HepG2 (cell line): ENCODE data around the gene WNT9A. TPM values are rescaled to one million over a fixed set of nuclear protein-coding genes. Genes with fewer than 3 reads are reported as not detected.

ENCODE experiments used
- ATAC-seq: fragments of 200-7000 bp; cut with Tn5 transposase; 3 replicates; pipeline ENCODE4 v1.9.1; 2020; ENCODE audit warnings: mild to moderate bottlenecking, moderate library complexity
- BruUV-seq: library from RNA; stranded (reverse); fragments of 400-500 nt; replicated peaks from 2 replicates; lab custom pipeline; 2021; lab: Mats Ljungman, UMichigan
- CTCF ChIA-PET: fragments of 300-600 bp; formaldehyde crosslinking; extraction: SDS; loops from one replicate; lab custom pipeline; 2021; ENCODE audit warnings: low total read pairs, inconsistent platforms, low intra/inter-chr PET ratio; lab: Yijun Ruan, JAX
- POLR2A ChIA-PET: fragments of 350-600 bp; sonication (Branson Sonifier 250); formaldehyde crosslinking; loops from one replicate; lab custom pipeline; 2020; ENCODE audit warnings: antibody characterized with exemption, inconsistent platforms; lab: Yijun Ruan, JAX
- DNase-seq: peaks from one replicate; pipeline ENCODE4 v3.0.0-alpha.2; 2015; ENCODE audit warnings: low spot score
- FAIRE-seq: peaks from 3 replicates; lab custom pipeline; 2011; peaks lifted over from hg19 to GRCh38; lab: Jason Lieb, UNC
- H2AFZ ChIP-seq: one replicate; pipeline ENCODE4 v1.6.1; 2011; ENCODE audit warnings: low read length, inconsistent platforms
- H3K27ac ChIP-seq: fragments of 300-600 bp; 3 replicates; pipeline ENCODE4 v1.8.0; 2011; ENCODE audit warnings: mixed run types, mild to moderate bottlenecking, mixed read lengths, low read length, inconsistent platforms; ENCODE audit not compliant: insufficient read depth; ENCODE audit errors: extremely low read length
- H3K27me3 ChIP-seq, 2 experiments: fragments of 200-600 bp in 1 of 2; 2 replicates in 1 of 2; 3 replicates in 1 of 2; pipeline versions ENCODE4 v1.6.0 to v1.8.0; 2011; ENCODE audit warnings: low read length in 2 of 2, mild to moderate bottlenecking in 2 of 2, moderate library complexity in 2 of 2, inconsistent platforms in 1 of 2; ENCODE audit not compliant: insufficient read depth in 2 of 2, control insufficient read depth in 1 of 2
- H3K36me3 ChIP-seq, 2 experiments: fragments of 200-600 bp in 1 of 2; replicated peaks in 1 of 2; 2 replicates in 1 of 2; 3 replicates in 1 of 2; pipeline versions ENCODE4 v1.5.1 to v1.8.0; 2011; ENCODE audit warnings: low read length in 2 of 2, inconsistent platforms in 1 of 2; ENCODE audit not compliant: insufficient read depth in 2 of 2, control insufficient read depth in 1 of 2
- H3K4me1 ChIP-seq: 2 replicates; pipeline ENCODE4 v1.5.1; 2012; ENCODE audit warnings: low read length, inconsistent platforms; ENCODE audit not compliant: insufficient read depth
- H3K4me2 ChIP-seq: 2 replicates; pipeline ENCODE4 v1.6.0; 2011; ENCODE audit warnings: low read depth, low read length, inconsistent platforms
- H3K4me3 ChIP-seq, 3 experiments: fragments of 200-600 bp in 1 of 3; sonication (generic), shearing (Covaris generic) in 1 of 3; replicated peaks in 1 of 3; 2 replicates each; pipeline ENCODE4 v1.5.1; 2011 to 2016; ENCODE audit warnings: low read length in 3 of 3, inconsistent platforms in 2 of 3, low read depth in 2 of 3, mild to moderate bottlenecking in 2 of 3, control low read depth in 1 of 3, mixed read lengths in 1 of 3; ENCODE audit not compliant: insufficient read depth in 1 of 3
- H3K79me2 ChIP-seq: one replicate; pipeline ENCODE4 v1.6.1; 2011; ENCODE audit warnings: low read length, inconsistent platforms; ENCODE audit not compliant: insufficient read depth
- H3K9ac ChIP-seq: 2 replicates; pipeline ENCODE4 v1.6.0; 2011; ENCODE audit warnings: mild to moderate bottlenecking, low read depth, low read length, inconsistent platforms; ENCODE audit not compliant: insufficient read depth
- H3K9me3 ChIP-seq: 2 replicates; pipeline ENCODE4 v1.5.1; 2012; ENCODE audit warnings: mild to moderate bottlenecking, low read length
- H4K20me1 ChIP-seq: 2 replicates; pipeline ENCODE4 v1.6.0; 2011; ENCODE audit warnings: inconsistent platforms, mild to moderate bottlenecking, low read length, moderate library complexity; ENCODE audit not compliant: insufficient read depth
- IRF1 ChIP-seq: sonication (generic); formaldehyde crosslinking; IDR thresholded peaks from 2 replicates; pipeline ENCODE4 v1.4.0; 2020; ENCODE audit warnings: low read depth, mild to moderate bottlenecking, missing genetic modification reagents
- JARID2 ChIP-seq: sonication (generic); formaldehyde crosslinking; IDR thresholded peaks from 2 replicates; pipeline ENCODE4 v1.8.1; 2023; ENCODE audit warnings: missing genetic modification reagents, inconsistent platforms; ENCODE audit not compliant: insufficient replicate concordance
- PRPF4 ChIP-seq: fragments of 200-400 bp; formaldehyde crosslinking; IDR thresholded peaks from 2 replicates; pipeline ENCODE4 v1.6.1; 2016; ENCODE audit warnings: low read length, low read depth; ENCODE audit not compliant: poor library complexity, severe bottlenecking
- SIN3B ChIP-seq: fragments of 150-350 bp; IDR thresholded peaks from 2 replicates; pipeline ENCODE4 v1.6.1; 2014; ENCODE audit warnings: low read length
- SRSF4 ChIP-seq: fragments of 200-400 bp; formaldehyde crosslinking; IDR thresholded peaks from one replicate; pipeline ENCODE4 v1.6.1; 2018; ENCODE audit warnings: mild to moderate bottlenecking, low read depth, low read length, moderate library complexity; ENCODE audit not compliant: poor library complexity, severe bottlenecking
- ZHX1 ChIP-seq: sonication (generic); formaldehyde crosslinking; IDR thresholded peaks from 2 replicates; pipeline ENCODE4 v1.8.1; 2022; ENCODE audit warnings: low read depth, mild to moderate bottlenecking, missing genetic modification reagents
- ZNF256 ChIP-seq: sonication (generic); formaldehyde crosslinking; conservative IDR thresholded peaks from 2 replicates; pipeline ENCODE4 v1.4.0; 2020; ENCODE audit warnings: missing genetic modification reagents
- ZNF33A ChIP-seq: sonication (generic); formaldehyde crosslinking; IDR thresholded peaks from 2 replicates; pipeline ENCODE4 v1.5.1; 2020; ENCODE audit warnings: missing genetic modification reagents, mild to moderate bottlenecking, moderate library complexity, borderline replicate concordance
- ZNF605 ChIP-seq: sonication (generic); formaldehyde crosslinking; IDR thresholded peaks from 2 replicates; pipeline ENCODE4 v1.8.0; 2022; ENCODE audit warnings: mild to moderate bottlenecking, missing genetic modification reagents
- WGBS: methylation state at CpG from one replicate; pipeline ENCODE4 v1.1.6; 2017; ENCODE audit warnings: low lambda C conversion rate; 5-methylcytosine and 5-hydroxymethylcytosine counted together
- in situ Hi-C: cut with HindIII; loops from 2 replicates; pipeline ENCODE4 v1.10.0; 2017; ENCODE audit warnings: low pct_unique_long_range_greater_than_20kb; ENCODE audit not compliant: extremely low pct_ligation_motif_present
- intact Hi-C: fragments of 100-400 bp; cut with micrococcal nuclease; formaldehyde crosslinking; loops from one replicate; pipeline ENCODE4 v1.10.0; 2022; ENCODE audit not compliant: unreplicated experiment
- polyA plus RNA-seq, 8 experiments: library from polyadenylated mRNA; depleted of rRNA in 3 of 8; stranded (reverse) in 7 of 8; unstranded in 1 of 8; fragments of >200 nt; fragmentation: Illumina TruSeq in 4 of 8; extraction: Trizol in 4 of 8; gene quantifications; 2 replicates each; pipeline versions ENCODE4 v1.2.1 to v1.2.3, GENCODE V29; 2011 to 2016; ENCODE audit warnings: low read depth in 4 of 8, missing spikeins in 1 of 8, mixed read lengths in 1 of 8; ENCODE audit not compliant: insufficient read depth in 1 of 8
- total RNA-seq, 5 experiments: library from RNA; depleted of rRNA; stranded (reverse); fragments of >200 nt; fragmentation: Illumina TruSeq; extraction: Trizol; gene quantifications; 2 replicates each; pipeline ENCODE4 v1.2.3, GENCODE V29; 2016; ENCODE audit warnings: low read depth in 1 of 5

Gene WNT9A
- total and polyA plus RNA-seq, 2 of the 13 experiments (the other 11 are each of a cell fraction or from before 2014, with no cell fraction given) = 0.04 TPM; not detected in 1

- Histone ChIP-seq H4K20me1 (no peaks in the 10 kb centered on the region), H3K9ac (no peak overlapping the region), H2AFZ (no peak overlapping the region), H3K36me3 (no peaks in the 10 kb centered on the region), H3K4me2 (no peak overlapping the region; the same call in 1 of the 2 replicates), H3K27ac (no peak overlapping the region), H3K79me2 (no peaks in the 10 kb centered on the region), H3K9me3 (no peaks in the 10 kb centered on the region), H3K4me3 (no peak overlapping the region), H3K4me1 (no peaks in the 10 kb centered on the region), H3K27me3 (peaks cover 4 to 12% of the 10 kb centered on the region in 2 experiments; a peak in 4 of 5 replicates)
- in situ Hi-C loops = no loop called here
- DNase-seq = no peak
- WGBS = 42% methylated on average over 3 of the region's 18 CpGs
- ATAC-seq = no peak
- no peak for FAIRE-seq
- POLR2A ChIA-PET = no interaction called here
- no TSS peak for BruUV-seq
- TF ChIP-seq SRSF4 (no peak), ZHX1 (no peak), ZNF33A (no peak), ZNF605 (CRISPR knock-in tag) (no peak), PRPF4 (no peak), SIN3B (no peak), IRF1 (CRISPR knock-in tag) (no peak), JARID2 (no peak), ZNF256 (CRISPR knock-in tag) (no peak)
- CTCF ChIA-PET = no interaction called here
- intact Hi-C loops = no loop called here
Measured at GRCh38 chr1:227886503-227886961, 61.2 kb downstream of the WNT9A start.
